ENCODE results near the gene ZNF581.

Gene ZNF581

DNA sequence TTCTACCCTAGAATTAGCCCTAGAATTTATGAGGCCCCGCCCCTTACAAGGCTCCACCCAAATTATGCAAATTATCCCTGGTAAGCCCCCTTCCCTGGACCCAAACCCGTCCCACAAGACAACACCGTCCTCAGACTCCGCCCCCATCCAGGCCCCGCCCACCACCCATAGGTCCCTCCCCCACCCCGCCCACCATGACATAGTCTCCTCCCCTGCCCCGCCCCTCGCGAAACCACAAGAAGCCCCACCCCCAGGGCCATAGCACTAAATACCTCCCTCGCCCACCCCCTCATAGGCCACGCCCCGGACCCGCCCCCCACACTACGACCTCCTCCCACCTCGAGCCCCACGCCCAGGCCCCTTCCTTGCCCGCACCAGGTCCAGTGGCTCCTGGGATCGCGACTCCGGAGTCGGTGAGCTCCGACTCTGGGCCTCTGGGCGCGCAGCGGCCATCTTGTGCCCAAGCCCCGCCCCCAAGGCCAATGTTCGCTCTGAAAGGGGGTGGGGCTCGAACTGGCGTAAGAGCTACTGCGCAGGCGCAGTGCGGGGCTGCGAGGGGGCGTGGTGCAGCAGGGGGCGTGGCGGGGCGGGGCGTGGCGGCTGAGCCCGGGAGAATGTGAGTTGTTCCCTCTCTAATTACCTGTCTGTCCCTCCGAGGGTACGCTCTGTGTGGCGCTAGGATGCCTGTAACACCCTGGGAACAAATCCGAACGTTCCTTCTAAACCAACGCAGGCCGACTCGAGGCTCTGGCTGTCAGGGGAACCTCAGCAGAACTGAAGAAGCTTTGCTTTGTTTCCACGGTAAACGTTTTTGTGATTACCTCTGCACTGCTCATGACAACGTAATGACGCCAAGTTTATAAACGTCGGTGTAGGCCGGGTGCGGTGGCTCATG lies 19.1 kb upstream of the ZNF581 start, which contains the start of gene ZNF784 (continued):
- TF ChIP-seq ZFP41 (tag by site-specific recombination; IDR thresholded peaks at IDR 0.05; ENCODE audit: borderline replicate concordance) (no peak), ZNF843 (tag by site-specific recombination; IDR thresholded peaks at IDR 0.05) (0 out of 2 replicates have a peak, but pooled peaks have one; percentile 23), ZNF248 (tag by site-specific recombination; IDR thresholded peaks at IDR 0.05) (no peak), EGR2 (tag by site-specific recombination; IDR thresholded peaks at IDR 0.05; ENCODE audit: low read depth) (0 out of 2 replicates have a peak, but pooled peaks have one; percentile 10), KLF9 (tag by site-specific recombination; IDR thresholded peaks at IDR 0.05; ENCODE audit: low read depth) (peak; percentile 100), PBX3 (CRISPR knock-in tag; IDR thresholded peaks at IDR 0.05) (peak; percentile 79), ZNF416 (tag by site-specific recombination; IDR thresholded peaks at IDR 0.05) (no peak), ZNF600 (tag by site-specific recombination; IDR thresholded peaks at IDR 0.05) (peak; percentile 67), ZNF354C (tag by site-specific recombination; IDR thresholded peaks at IDR 0.05; ENCODE audit: borderline replicate concordance, low read depth) (no peak), BCL11B (tag by site-specific recombination; IDR thresholded peaks at IDR 0.05; ENCODE audit: low read depth) (no peak), ZNF561 (tag by site-specific recombination; IDR thresholded peaks at IDR 0.05; ENCODE audit: borderline replicate concordance) (0 out of 2 replicates have a peak, but pooled peaks have one; percentile 72), ZNF501 (tag by site-specific recombination; IDR thresholded peaks at IDR 0.05) (0 out of 2 replicates have a peak, but pooled peaks have one; percentile 40), ZNF274 (IDR thresholded peaks at IDR 0.05; ENCODE audit: low read length) (no peak), ZNF274 (tag by site-specific recombination; IDR thresholded peaks at IDR 0.05; ENCODE audit: borderline replicate concordance) (no peak), KLF1 (tag by site-specific recombination; IDR thresholded peaks at IDR 0.05) (peak; percentile 82), ZNF664 (tag by site-specific recombination; IDR thresholded peaks at IDR 0.05) (no peak)
- TF ChIP-seq, protein P1, sequence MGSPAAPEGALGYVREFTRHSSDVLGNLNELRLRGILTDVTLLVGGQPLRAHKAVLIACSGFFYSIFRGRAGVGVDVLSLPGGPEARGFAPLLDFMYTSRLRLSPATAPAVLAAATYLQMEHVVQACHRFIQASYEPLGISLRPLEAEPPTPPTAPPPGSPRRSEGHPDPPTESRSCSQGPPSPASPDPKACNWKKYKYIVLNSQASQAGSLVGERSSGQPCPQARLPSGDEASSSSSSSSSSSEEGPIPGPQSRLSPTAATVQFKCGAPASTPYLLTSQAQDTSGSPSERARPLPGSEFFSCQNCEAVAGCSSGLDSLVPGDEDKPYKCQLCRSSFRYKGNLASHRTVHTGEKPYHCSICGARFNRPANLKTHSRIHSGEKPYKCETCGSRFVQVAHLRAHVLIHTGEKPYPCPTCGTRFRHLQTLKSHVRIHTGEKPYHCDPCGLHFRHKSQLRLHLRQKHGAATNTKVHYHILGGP (tag by site-specific recombination; IDR thresholded peaks at IDR 0.05), result no peak

- H3K9me3 ChIP-seq (ENCODE audit: control insufficient read depth, insufficient read depth, low read depth, low read length), result no peaks in the 10 kb centered on the region
- CTCF ChIA-PET, result interaction anchor here (0.5 to 5.3 kb wide), 21 partner anchors 8 to 608 kb away, joined by 3 to 30 read pairs (median 5); partner anchors contain the start of gene ZNF865
- 0 out of 2 replicates have a peak, but pooled peaks have one; percentile 1 for TF ChIP-seq SCRT2 (tag by site-specific recombination; IDR thresholded peaks at IDR 0.05)
- no peak for TF ChIP-seq ZNF521 (tag by site-specific recombination; IDR thresholded peaks at IDR 0.05)
- TF ChIP-seq ZNF677 (tag by site-specific recombination; IDR thresholded peaks at IDR 0.05), result no peak
- TF ChIP-seq ZNF280D (tag by site-specific recombination; IDR thresholded peaks at IDR 0.05), result peak; percentile 50; the same call in 1 of the 2 replicates
- TF ChIP-seq ZBTB11 (tag by site-specific recombination; conservative IDR thresholded peaks at IDR 0.05; ENCODE audit: low read depth), result 0 out of 2 replicates have a peak, but pooled peaks have one; percentile 4
- TF ChIP-seq ZNF335 (tag by site-specific recombination; conservative IDR thresholded peaks at IDR 0.05), result peak; percentile 7; the same call in 1 of the 2 replicates
- 0 out of 2 replicates have a peak, but pooled peaks have one; percentile 12 for TF ChIP-seq GLIS1 (tag by site-specific recombination; IDR thresholded peaks at IDR 0.05)
- peak; percentile 2; the same call in 1 of the 2 replicates for TF ChIP-seq SP7 (tag by site-specific recombination; IDR thresholded peaks at IDR 0.05)
- POLR2A ChIA-PET, result interaction anchor here (0.6 to 9.1 kb wide), 35 partner anchors 8 to 1161 kb away, joined by 3 to 75 read pairs (median 4); partner anchors contain the start of genes CCDC106, DNAAF3, FIZ1 and ISOC2
- H3K27ac ChIP-seq (ENCODE audit: extremely low read depth, low read depth, low read length), result peak overlapping the region; percentile 10; the same call in 1 of the 2 replicates
- peak overlapping the region; percentile 88 for H3K4me3 ChIP-seq (ENCODE audit: low read depth, low read length)
- H3K36me3 ChIP-seq (ENCODE audit: control insufficient read depth in 2 of 2, insufficient read depth in 1 of 2, low read length in 2 of 2), result peaks cover 0 to under 1% of the 10 kb centered on the region in 2 experiments; a peak in 1 of 3 replicates
- peaks cover 5% of the 10 kb centered on the region for H3K4me1 ChIP-seq (ENCODE audit: control insufficient read depth, insufficient read depth, low read length)
These were observed 18.5 kb upstream of the ZNF581 start for GRCh38 chr19:55625004-55625326.
